AG10803 (cell line): ENCODE measurements around the gene NOLC1.

Experiments used
- DNase-seq: peaks from one replicate; pipeline ENCODE4 v3.0.0; 2010; ENCODE audit warnings: low read depth
- H3K4me3 ChIP-seq: 2 replicates; pipeline ENCODE4 v1.5.1; 2011; ENCODE audit warnings: mild to moderate bottlenecking, low read length, control low read depth
- CTCF ChIP-seq: conservative IDR thresholded peaks from 2 replicates; pipeline ENCODE4 v1.5.1; 2011; ENCODE audit warnings: mild to moderate bottlenecking, low read length, control low read depth, inconsistent platforms

Gene NOLC1

GRCh38 chr10:102196893-102197292 is 44.7 kb downstream of the NOLC1 start:
- TF ChIP-seq CTCF, result no peak
- no peak for DNase-seq
- H3K4me3 ChIP-seq, result no peak overlapping the region

- no peak overlapping the region for H3K4me3 ChIP-seq
- no peak for TF ChIP-seq CTCF
These were observed 45.8 kb downstream of the NOLC1 start for GRCh38 chr10:102198027-102198426.

GRCh38 chr10:102200751-102201640 is 48.8 kb downstream of the NOLC1 start:
- H3K4me3 ChIP-seq, result no peak overlapping the region
- TF ChIP-seq CTCF, result no peak

More at GRCh38 chr10:102198027-102198426, 45.8 kb downstream of the NOLC1 start:
- no peak for DNase-seq

GRCh38 chr10:102202386-102202785 is 50.2 kb downstream of the NOLC1 start:
- TF ChIP-seq CTCF, result no peak
- no peak for DNase-seq
- no peak overlapping the region for H3K4me3 ChIP-seq

More at GRCh38 chr10:102200751-102201640, 48.8 kb downstream of the NOLC1 start:
- DNase-seq, result no peak

- no peak for DNase-seq
- TF ChIP-seq CTCF, result no peak
- no peak overlapping the region for H3K4me3 ChIP-seq
These were observed 56.3 kb downstream of the NOLC1 start for GRCh38 chr10:102208311-102209035.

GRCh38 chr10:102211615-102212299 is 59.6 kb downstream of the NOLC1 start:
- H3K4me3 ChIP-seq, result no peak overlapping the region
- TF ChIP-seq CTCF, result no peak
- DNase-seq, result no peak
